Measurements from ENCODE around the gene C14orf119.

- TF ChIP-seq POLR2A (IDR thresholded peaks at IDR 0.05) (no peak), CTCF (IDR thresholded peaks at IDR 0.05) (no peak)
Measured at GRCh38 chr14:23147676-23148075, 52.4 kb downstream of the C14orf119 start.

Measured in thyroid gland (tissue), 4 donors.